Astrocyte of the spinal cord (primary cell): ENCODE data around the gene ALDH3A1.

Experiments used
- DNase-seq: peaks from one replicate; pipeline ENCODE4 v3.0.0; 2011; ENCODE audit warnings: low read depth, low spot score
- H3K4me3 ChIP-seq: 2 replicates; pipeline ENCODE4 v1.5.1; 2011; ENCODE audit warnings: low read depth, mild to moderate bottlenecking, low read length, moderate library complexity
- CTCF ChIP-seq: IDR thresholded peaks from 2 replicates; pipeline ENCODE4 v1.5.1; 2012; ENCODE audit warnings: low read depth, mild to moderate bottlenecking, low read length, inconsistent platforms
- in situ Hi-C: cut with HindIII; loops from 2 replicates; pipeline ENCODE4 v1.10.0; 2017; ENCODE audit warnings: low sequenced_read_pairs

Gene ALDH3A1

GRCh38 chr17:19703828-19704613 lies 44.1 kb downstream of the ALDH3A1 start:
- no peak for DNase-seq
- in situ Hi-C loops, result no loop called here
- TF ChIP-seq CTCF, result no peak
- H3K4me3 ChIP-seq, result no peak overlapping the region

- in situ Hi-C loops, result no loop called here
- no peak for TF ChIP-seq CTCF
- no peak for DNase-seq
- H3K4me3 ChIP-seq, result no peak overlapping the region
Observed at GRCh38 chr17:19703106-19703827, 44.8 kb downstream of the ALDH3A1 start.

- TF ChIP-seq CTCF, result no peak
- in situ Hi-C loops, result no loop called here
- no peak for DNase-seq
- H3K4me3 ChIP-seq, result no peak overlapping the region
Observed at GRCh38 chr17:19702217-19702641, 45.9 kb downstream of the ALDH3A1 start.
